ENCODE data around the gene DCAF5. TPM values are rescaled to one million over a fixed set of nuclear protein-coding genes. Genes with fewer than 3 reads are reported as not detected.
A peak's percentile ranks its signal among the peaks of the same experiment; 100 is the strongest.

Gene DCAF5
- total RNA-seq = 10 to 100 TPM; 15.9 to 30.4 (median 20.6) TPM
- 10 to 100 TPM; 18.9 to 19.9 TPM for polyA plus RNA-seq

- peak within 1 kb of the TSS; percentile 89 to 90 (median 90) for H3K4me3 ChIP-seq
- TF ChIP-seq CTCF (IDR thresholded peaks at IDR 0.05) = no peak
- no peak for FAIRE-seq
- no peaks in the 10 kb centered on the region for H3K9me3 ChIP-seq
- 0 to 2% methylated on average over 11 to 26 of the region's 26 CpGs for WGBS, 2 donors
- intact Hi-C loops (cut with DNase I) = no loop called here
- peak in 4 of 6 donors; percentile 94 to 97 (median 96) for DNase-seq
- no peaks in the 10 kb centered on the region for H3K36me3 ChIP-seq
- peaks cover 13 to 32% (median 20%) of the 10 kb centered on the region in 3 donors for H3K4me1 ChIP-seq
- ATAC-seq = no peak
- peak within 1 kb of the TSS; percentile 86 to 98 (median 91) for H3K27ac ChIP-seq
- no peaks in the 10 kb centered on the region for H3K27me3 ChIP-seq
Measured at GRCh38 chr14:69152902-69153151, at the start of gene DCAF5. Gene DCAF5, minus strand, starts transcription at chr14:69153119. Its CDS starts 141 bp downstream, at chr14:69152978.

- WGBS, 2 donors = 85 to 90% methylated on average over 10 of the region's 10 CpGs
- H3K36me3 ChIP-seq = no peaks in the 10 kb centered on the region
- H3K4me3 ChIP-seq = no peak overlapping the region
- no peak for DNase-seq
- H3K4me1 ChIP-seq = peaks cover 0 to 5% (median 0%) of the 10 kb centered on the region in 3 donors
- no peaks in the 10 kb centered on the region for H3K9me3 ChIP-seq
- H3K27ac ChIP-seq = no peak overlapping the region
- no peaks in the 10 kb centered on the region for H3K27me3 ChIP-seq
- TF ChIP-seq CTCF (IDR thresholded peaks at IDR 0.05) = no peak
- FAIRE-seq = no peak
- no peak for ATAC-seq
- intact Hi-C loops (cut with DNase I) = no loop called here
Measured at GRCh38 chr14:69199786-69200185, 46.9 kb upstream of the DCAF5 start.

- 76 to 79% methylated on average over 5 of the region's 5 CpGs for WGBS, 2 donors
- Histone ChIP-seq H3K36me3 (no peaks in the 10 kb centered on the region), H3K27me3 (no peaks in the 10 kb centered on the region), H3K4me1 (peaks cover 0 to 5% (median 0%) of the 10 kb centered on the region in 3 donors), H3K4me3 (no peak overlapping the region), H3K27ac (no peak overlapping the region), H3K9me3 (no peaks in the 10 kb centered on the region)
- FAIRE-seq (no peak), DNase-seq (no peak), ATAC-seq (no peak)
- intact Hi-C loops (cut with DNase I) = no loop called here
- no peak for TF ChIP-seq CTCF (IDR thresholded peaks at IDR 0.05)
Measured at GRCh38 chr14:69193721-69194120, 40.8 kb upstream of the DCAF5 start.

- Histone ChIP-seq H3K4me1 (peaks cover 0 to 5% (median 0%) of the 10 kb centered on the region in 3 donors), H3K9me3 (no peaks in the 10 kb centered on the region), H3K4me3 (peak within 1 kb of the TSS; percentile 50 to 85 (median 72)), H3K27me3 (no peaks in the 10 kb centered on the region), H3K36me3 (no peaks in the 10 kb centered on the region), H3K27ac (peak within 1 kb of the TSS; percentile 90 to 94 (median 92))
- TF ChIP-seq CTCF (IDR thresholded peaks at IDR 0.05) = no peak
- FAIRE-seq (no peak), ATAC-seq (peak; percentile 97 to 99 (median 98)), DNase-seq (peak; percentile 90 to 97 (median 93))
- intact Hi-C loops (cut with DNase I) = no loop called here
- WGBS, 2 donors = 0 to 1% methylated on average over 50 to 58 of the region's 58 CpGs
Measured at GRCh38 chr14:69191340-69192111, 38.6 kb upstream of the DCAF5 start, which contains the start of gene EXD2. Gene EXD2, plus strand, starts transcription at chr14:69191498. Its CDS starts 17,973 bp downstream, at chr14:69209471.

- H3K9me3 ChIP-seq = no peaks in the 10 kb centered on the region
- intact Hi-C loops (cut with DNase I) = no loop called here
- WGBS, 2 donors = 95 to 98% methylated on average over 2 of the region's 2 CpGs
- peaks cover 0 to 5% (median 0%) of the 10 kb centered on the region in 3 donors for H3K4me1 ChIP-seq
- no peaks in the 10 kb centered on the region for H3K27me3 ChIP-seq
- ATAC-seq = no peak
- H3K4me3 ChIP-seq = no peak overlapping the region
- TF ChIP-seq CTCF (IDR thresholded peaks at IDR 0.05) = no peak
- FAIRE-seq = no peak
- DNase-seq = no peak
- no peaks in the 10 kb centered on the region for H3K36me3 ChIP-seq
- no peak overlapping the region for H3K27ac ChIP-seq
Measured at GRCh38 chr14:69190191-69190590, 37.3 kb upstream of the DCAF5 start.

Data from pancreas (tissue), 10 donors.